Aorta (tissue), 5 donors: ENCODE measurements around the gene ATG16L2. TPM values are rescaled to one million over a fixed set of nuclear protein-coding genes. Genes with fewer than 3 reads are reported as not detected.

ENCODE experiments used
- ATAC-seq: fragments of 200-7000 bp; cut with Tn5 transposase; one replicate; pipeline ENCODE4 v1.9.1; 2022; ENCODE audit warnings: moderate library complexity; ENCODE audit not compliant: low FRiP score
- DNase-seq, 2 donors: peaks; one replicate each; pipeline ENCODE4 v3.0.0-alpha.2; 2020
- H3K27ac ChIP-seq, 2 donors: one replicate each; pipeline ENCODE4 v1.5.1; 2013; ENCODE audit warnings: low read length in 2 of 2, mild to moderate bottlenecking in 2 of 2, moderate library complexity in 2 of 2, control low read depth in 1 of 2, inconsistent platforms in 1 of 2, low read depth in 1 of 2
- H3K27me3 ChIP-seq, 2 donors: one replicate each; pipeline ENCODE4 v1.6.1; 2013; ENCODE audit warnings: control low read depth in 1 of 2, low read length in 1 of 2, mild to moderate bottlenecking in 1 of 2, moderate library complexity in 1 of 2; ENCODE audit not compliant: insufficient read depth in 2 of 2, control insufficient read depth in 1 of 2
- H3K36me3 ChIP-seq, 2 donors: one replicate each; pipeline ENCODE4 v1.6.1; 2013; ENCODE audit warnings: control low read depth in 1 of 2, low read length in 1 of 2, mild to moderate bottlenecking in 1 of 2; ENCODE audit not compliant: insufficient read depth in 2 of 2, control insufficient read depth in 1 of 2
- H3K4me1 ChIP-seq, 2 donors: one replicate each; pipeline ENCODE4 v1.6.1; 2013; ENCODE audit warnings: low read length in 2 of 2, control low read depth in 1 of 2, mild to moderate bottlenecking in 1 of 2, moderate library complexity in 1 of 2; ENCODE audit not compliant: insufficient read depth in 2 of 2, control insufficient read depth in 1 of 2
- H3K4me3 ChIP-seq, 2 donors: one replicate each; pipeline ENCODE4 v1.5.1; 2013; ENCODE audit warnings: low read length in 2 of 2, control low read depth in 1 of 2, mild to moderate bottlenecking in 1 of 2
- H3K9me3 ChIP-seq: one replicate; pipeline ENCODE4 v1.6.1; 2013; ENCODE audit warnings: mild to moderate bottlenecking, low read length; ENCODE audit not compliant: control insufficient read depth
- WGBS, 2 donors: extraction: QIAGEN DNeasy Blood & Tissue Kit; methylation state at CpG; one replicate each; pipeline ENCODE4 v1.1.7; 2013; 5-methylcytosine and 5-hydroxymethylcytosine counted together
- intact Hi-C, 2 donors: fragments of 100-400 bp; cut with DNase I; formaldehyde crosslinking; loops; one replicate each; pipeline versions ENCODE4 v1.14.2 to v1.15.0; 2022
- polyA plus RNA-seq, 2 donors: library from polyadenylated mRNA; stranded (reverse); fragments of 200-250 nt; gene quantifications; one replicate each; pipeline ENCODE4 v1.2.3, GENCODE V29; 2013
- total RNA-seq, 2 donors: library from RNA; stranded (reverse); fragmentation: NEBNext Ultra II Directional; extraction: Animal tissue kit (Norgen Biotek cat#: 25700); gene quantifications; one replicate each; pipeline ENCODE4 v1.2.1, GENCODE V29; 2021
- donor health status: healthy with polysubstance abuse.
- donor health status: Bipolar disorder and iron deficiency.
- donor health status: DM: no; HTN: no; CAD: no.
- donor health status: DM: no; HTN: no; CAD: no.
- donor health status: DM: yes; HTN: yes; CAD: no.

The ATG16L2 gene
- total and polyA plus RNA-seq, 4 donors = 4.9 to 74.8 (median 39.4) TPM

DNA sequence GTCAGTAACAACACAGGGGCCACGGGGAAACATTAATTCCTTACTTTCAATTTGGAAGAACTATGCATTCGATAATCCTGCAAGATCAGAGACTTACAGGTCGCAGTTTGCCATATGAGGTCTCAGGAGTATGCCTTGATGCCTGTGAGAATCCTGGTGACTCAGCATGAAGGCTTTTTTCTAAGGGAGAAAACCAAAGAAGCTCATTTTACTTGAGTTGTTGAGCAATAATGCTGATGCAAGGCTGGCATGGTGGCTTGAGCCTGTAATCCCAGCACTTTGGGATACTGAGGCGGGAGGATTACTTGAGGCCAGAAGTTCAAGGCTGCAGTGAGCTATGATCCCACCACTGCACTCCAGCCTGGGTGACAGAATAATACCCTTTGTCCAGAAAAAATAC lies 26.6 kb downstream of the ATG16L2 start:
- intact Hi-C loops = no loop called here
- Histone ChIP-seq H3K4me3 (no peak overlapping the region), H3K27me3 (no peaks in the 10 kb centered on the region), H3K36me3 (peaks cover 2 to 8% of the 10 kb centered on the region in 2 donors), H3K9me3 (no peaks in the 10 kb centered on the region), H3K4me1 (peaks cover 0 to 6% of the 10 kb centered on the region in 2 donors), H3K27ac (no peak overlapping the region)
- WGBS, 2 donors = 92 to 96% methylated on average over 4 of the region's 4 CpGs
- ATAC-seq = no peak
- no peak for DNase-seq

GRCh38 chr11:72841397-72841796 lies 27.2 kb downstream of the ATG16L2 start:
- intact Hi-C loops = no loop called here
- WGBS, 2 donors = 90% methylated on average over 7 of the region's 7 CpGs
- Histone ChIP-seq H3K27me3 (no peaks in the 10 kb centered on the region), H3K9me3 (no peaks in the 10 kb centered on the region), H3K27ac (no peak overlapping the region), H3K4me3 (no peak overlapping the region), H3K4me1 (peaks cover 0 to 3% of the 10 kb centered on the region in 2 donors), H3K36me3 (peaks cover 2 to 8% of the 10 kb centered on the region in 2 donors)
- no peak for ATAC-seq
- no peak for DNase-seq

DNA sequence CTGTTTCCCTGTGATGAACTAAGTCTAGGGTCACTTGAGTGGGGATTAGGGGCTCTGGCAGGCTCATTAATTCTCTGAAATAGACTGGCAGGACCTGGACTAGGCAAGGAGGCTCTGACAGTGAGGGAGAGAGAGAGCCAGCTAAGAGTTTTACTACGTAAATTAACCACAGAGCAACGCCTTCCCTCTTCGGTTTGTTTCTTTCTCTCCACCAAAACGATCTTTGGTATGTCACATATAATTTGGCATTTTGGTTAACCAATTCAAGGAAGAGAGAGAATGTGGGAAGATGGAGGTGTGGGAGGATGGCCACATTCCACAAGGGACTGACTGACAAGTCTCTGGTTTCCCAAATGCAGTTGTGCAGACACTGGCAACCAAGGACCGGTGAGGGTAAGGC lies 27.9 kb downstream of the ATG16L2 start:
- Histone ChIP-seq H3K27me3 (no peaks in the 10 kb centered on the region), H3K36me3 (peaks cover 3 to 8% of the 10 kb centered on the region in 2 donors), H3K9me3 (no peaks in the 10 kb centered on the region), H3K4me1 (peaks cover 0 to 2% of the 10 kb centered on the region in 2 donors), H3K4me3 (no peak overlapping the region), H3K27ac (no peak overlapping the region)
- no peak for ATAC-seq
- intact Hi-C loops = no loop called here
- no peak for DNase-seq
- 78 to 83% methylated on average over 5 of the region's 5 CpGs for WGBS, 2 donors

GRCh38 chr11:72842653-72843330 lies 28.6 kb downstream of the ATG16L2 start:
- Histone ChIP-seq H3K4me3 (no peak overlapping the region), H3K27ac (no peak overlapping the region), H3K36me3 (peaks cover 5 to 8% of the 10 kb centered on the region in 2 donors), H3K4me1 (peaks cover 0 to 2% of the 10 kb centered on the region in 2 donors), H3K27me3 (no peaks in the 10 kb centered on the region), H3K9me3 (no peaks in the 10 kb centered on the region)
- DNase-seq = no peak
- intact Hi-C loops = no loop called here
- 88 to 89% methylated on average over 14 of the region's 14 CpGs for WGBS, 2 donors
- no peak for ATAC-seq

- ATAC-seq (no peak), DNase-seq (peak in 1 of 2 donors; percentile 26)
- peak overlapping the region in 1 of 2 donors; percentile 31 for H3K27ac ChIP-seq
- WGBS, 2 donors = 20 to 29% methylated on average over 4 of the region's 4 CpGs
- intact Hi-C loops = no loop called here
- H3K36me3 ChIP-seq = peaks cover 5 to 8% of the 10 kb centered on the region in 2 donors
- peaks cover 0 to 2% of the 10 kb centered on the region in 2 donors for H3K4me1 ChIP-seq
- H3K27me3 ChIP-seq = no peaks in the 10 kb centered on the region
- no peaks in the 10 kb centered on the region for H3K9me3 ChIP-seq
- no peak overlapping the region for H3K4me3 ChIP-seq
These were observed 30.1 kb downstream of the ATG16L2 start for GRCh38 chr11:72844356-72844755.

- 60 to 67% methylated on average over 6 of the region's 6 CpGs for WGBS, 2 donors
- Histone ChIP-seq H3K27me3 (no peaks in the 10 kb centered on the region), H3K27ac (no peak overlapping the region), H3K9me3 (no peaks in the 10 kb centered on the region), H3K36me3 (peaks cover 0 to 3% of the 10 kb centered on the region in 2 donors), H3K4me3 (no peak overlapping the region), H3K4me1 (peaks cover 0 to 2% of the 10 kb centered on the region in 2 donors)
- ATAC-seq (peak; percentile 72), DNase-seq (peak in 1 of 2 donors; percentile 24)
- intact Hi-C loops = no loop called here
These were observed 34.7 kb downstream of the ATG16L2 start for GRCh38 chr11:72848846-72849466.

GRCh38 chr11:72850832-72851231 lies 36.6 kb downstream of the ATG16L2 start:
- intact Hi-C loops = no loop called here
- Histone ChIP-seq H3K4me1 (no peaks in the 10 kb centered on the region), H3K36me3 (peaks cover 0 to 3% of the 10 kb centered on the region in 2 donors), H3K4me3 (no peak overlapping the region), H3K27me3 (no peaks in the 10 kb centered on the region), H3K9me3 (no peaks in the 10 kb centered on the region), H3K27ac (no peak overlapping the region)
- DNase-seq = no peak
- WGBS, 2 donors = 84% methylated on average over 3 of the region's 3 CpGs
- no peak for ATAC-seq

DNA sequence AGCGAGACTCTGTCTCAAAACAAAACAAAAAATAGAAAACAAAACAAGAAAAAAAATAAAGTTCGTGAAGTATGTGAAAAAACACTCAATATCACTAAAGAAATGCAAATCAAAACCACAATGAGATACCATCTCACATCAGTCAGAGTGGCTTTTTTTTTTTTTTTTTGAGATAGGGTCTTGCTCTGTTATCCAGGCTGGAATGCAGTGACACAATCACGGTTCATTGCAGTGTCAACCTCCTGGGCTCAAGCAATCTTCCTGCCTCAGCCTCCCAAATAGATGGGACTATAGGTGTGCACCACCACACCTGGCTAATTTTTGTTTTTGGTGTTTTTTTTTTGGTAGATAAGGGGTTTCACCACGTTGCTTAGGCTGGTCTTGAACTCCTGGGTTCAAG lies 37.5 kb downstream of the ATG16L2 start:
- intact Hi-C loops = no loop called here
- H3K36me3 ChIP-seq = peaks cover 0 to 3% of the 10 kb centered on the region in 2 donors
- no peaks in the 10 kb centered on the region for H3K27me3 ChIP-seq
- DNase-seq (no peak), ATAC-seq (no peak)
- H3K4me3 ChIP-seq = no peak overlapping the region
- H3K27ac ChIP-seq = no peak overlapping the region
- WGBS, 2 donors = 87 to 89% methylated on average over 4 of the region's 4 CpGs
- no peaks in the 10 kb centered on the region for H3K9me3 ChIP-seq
- H3K4me1 ChIP-seq = no peaks in the 10 kb centered on the region

- H3K27ac ChIP-seq = peak overlapping the region in 1 of 2 donors; percentile 36
These were observed 41.9 kb downstream of the ATG16L2 start for GRCh38 chr11:72856065-72856464.

More at GRCh38 chr11:72856065-72856464, 41.9 kb downstream of the ATG16L2 start:
- no peaks in the 10 kb centered on the region for H3K27me3 ChIP-seq
- intact Hi-C loops = no loop called here
- H3K36me3 ChIP-seq = no peaks in the 10 kb centered on the region
- H3K9me3 ChIP-seq = no peaks in the 10 kb centered on the region
- DNase-seq (peak in 1 of 2 donors; percentile 33), ATAC-seq (peak; percentile 79)
- no peak overlapping the region for H3K4me3 ChIP-seq
- H3K4me1 ChIP-seq = peaks cover 0 to 3% of the 10 kb centered on the region in 2 donors
- 20 to 30% methylated on average over 3 of the region's 3 CpGs for WGBS, 2 donors
